ENCODE data around the gene SYNGR4. TPM values are rescaled to one million over a fixed set of nuclear protein-coding genes. Genes with fewer than 3 reads are reported as not detected.

SYNGR4 gene
- total RNA-seq, 8 experiments from 2014 or later, result 1.4 TPM; not detected in 7

DNA sequence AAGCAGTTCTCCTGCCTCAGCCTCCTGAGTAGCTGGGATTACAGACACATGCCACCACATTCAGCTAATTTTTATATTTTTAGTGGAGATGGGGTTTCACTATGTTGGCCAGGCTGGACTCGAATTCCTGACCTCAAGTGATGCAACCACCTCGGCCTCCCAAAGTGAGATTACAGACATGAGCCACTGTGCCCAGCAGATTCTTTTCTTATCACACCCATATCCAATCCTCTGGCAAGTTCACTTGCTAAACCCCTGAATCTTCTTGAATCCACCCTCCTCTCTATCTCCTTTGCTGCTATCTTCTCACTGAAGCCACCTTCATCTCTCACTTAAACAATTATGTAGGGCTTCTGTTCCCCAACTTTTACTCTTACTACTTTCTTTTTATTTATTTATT, 18.0 kb upstream of the SYNGR4 start:
- in situ Hi-C loops (cut with MboI; ENCODE audit: low pct_unique_long_range_greater_than_20kb in 2 of 9, low sequenced_read_pairs in 9 of 9, unreplicated experiment in 9 of 9), result no loop called here
- no peak for ATAC-seq (replicated peaks in 6 of 8)
- Histone ChIP-seq H3K4me3 (no peak overlapping the region), H3K4me1 (replicated peaks in 1 of 2) (peaks cover 0 to 3% of the 10 kb centered on the region in 2 donors), H3K27ac (no peak overlapping the region)
- 70 to 100% (median 88%) methylated on average over 1 to 2 of the region's 2 CpGs; no CpG with 5 or more reads in 3 of the 10 experiments for WGBS, 10 experiments

- H3K4me3 ChIP-seq, result no peak overlapping the region
- H3K4me1 ChIP-seq (replicated peaks in 1 of 2), result peaks cover 0 to 3% of the 10 kb centered on the region in 2 donors
- H3K27ac ChIP-seq, result no peak overlapping the region
- WGBS, 10 experiments, result 20 to 90% (median 69%) methylated on average over 1 to 3 of the region's 5 CpGs; no CpG with 5 or more reads in 5 of the 10 experiments
- ATAC-seq (replicated peaks in 6 of 8), result peak in 5 of 8 experiments; percentile 18 to 64 (median 29)
- in situ Hi-C loops (cut with MboI; ENCODE audit: low pct_unique_long_range_greater_than_20kb in 2 of 9, low sequenced_read_pairs in 9 of 9, unreplicated experiment in 9 of 9), result no loop called here
These were observed 16.1 kb upstream of the SYNGR4 start for GRCh38 chr19:48348045-48348444.

- 90 to 100% (median 93%) methylated on average over 2 to 5 of the region's 7 CpGs; no CpG with 5 or more reads in 4 of the 10 experiments for WGBS, 10 experiments
- Histone ChIP-seq H3K27ac (no peak overlapping the region), H3K4me3 (no peak overlapping the region), H3K4me1 (replicated peaks in 1 of 2) (peaks cover 0 to 3% of the 10 kb centered on the region in 2 donors)
- no peak for ATAC-seq (replicated peaks in 6 of 8)
- in situ Hi-C loops (cut with MboI; ENCODE audit: low pct_unique_long_range_greater_than_20kb in 2 of 9, low sequenced_read_pairs in 9 of 9, unreplicated experiment in 9 of 9), result no loop called here
These were observed 15.4 kb upstream of the SYNGR4 start for GRCh38 chr19:48348737-48349136.

DNA sequence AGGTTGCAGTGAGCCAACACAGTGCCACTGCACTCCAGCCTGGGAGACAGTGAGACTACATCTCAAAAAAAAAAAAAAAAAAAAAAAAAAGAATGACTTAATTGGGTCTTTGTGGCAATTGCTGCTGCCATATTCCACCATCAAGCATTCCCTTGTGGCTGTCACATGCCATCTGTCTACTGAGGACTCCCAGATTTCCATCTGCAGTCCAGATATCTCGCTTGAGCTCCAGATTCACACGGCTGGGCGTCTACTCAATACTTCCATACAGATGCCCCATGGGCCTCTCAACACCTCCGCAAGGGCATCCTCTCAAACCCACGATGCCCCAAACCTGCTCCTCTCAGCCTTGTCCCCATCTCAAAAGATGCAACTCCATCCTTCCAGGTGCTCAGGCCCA, 13.3 kb upstream of the SYNGR4 start:
- in situ Hi-C loops (cut with MboI; ENCODE audit: low pct_unique_long_range_greater_than_20kb in 2 of 9, low sequenced_read_pairs in 9 of 9, unreplicated experiment in 9 of 9), result no loop called here

DNA sequence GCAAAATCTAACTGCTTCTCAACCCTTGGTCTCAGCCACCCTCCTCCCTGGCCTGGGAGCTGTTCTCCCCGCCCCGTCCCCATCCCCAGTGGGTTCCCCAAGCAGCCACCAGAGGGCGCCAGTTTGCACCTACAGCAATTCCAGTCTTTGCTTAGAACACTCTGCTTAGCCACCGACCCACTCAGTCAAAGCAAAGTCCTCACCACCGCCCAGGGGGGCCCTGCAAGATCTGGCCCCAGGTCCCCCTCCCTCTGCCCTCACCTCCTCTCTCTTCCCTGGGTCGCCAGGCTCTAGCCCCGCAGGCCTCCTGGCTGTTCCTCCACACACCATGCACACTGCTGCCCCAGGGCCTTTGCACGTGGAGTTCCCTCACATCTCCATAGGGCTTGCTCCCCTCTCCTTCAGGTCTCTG, 12.8 kb upstream of the SYNGR4 start:
- WGBS, 10 experiments, result 17 to 100% (median 87%) methylated on average over 1 to 3 of the region's 8 CpGs; no CpG with 5 or more reads in 6 of the 10 experiments
- no peak overlapping the region for H3K27ac ChIP-seq
- peak in 4 of 8 experiments; percentile 34 to 98 (median 96) for ATAC-seq (replicated peaks in 6 of 8)
- H3K4me1 ChIP-seq (replicated peaks in 1 of 2), result peaks cover 4 to 16% of the 10 kb centered on the region in 2 donors
- H3K4me3 ChIP-seq, result no peak overlapping the region
- in situ Hi-C loops (cut with MboI; ENCODE audit: low pct_unique_long_range_greater_than_20kb in 2 of 9, low sequenced_read_pairs in 9 of 9, unreplicated experiment in 9 of 9), result no loop called here

More for the DNA sequence above, 13.3 kb upstream of the SYNGR4 start:
- 20 to 96% (median 50%) methylated on average over 1 to 5 of the region's 5 CpGs; no CpG with 5 or more reads in 6 of the 10 experiments for WGBS, 10 experiments
- H3K4me1 ChIP-seq (replicated peaks in 1 of 2), result peaks cover 4 to 16% of the 10 kb centered on the region in 2 donors
- peak in 1 of 8 experiments; percentile 3 for ATAC-seq (replicated peaks in 6 of 8)
- H3K4me3 ChIP-seq, result no peak overlapping the region
- no peak overlapping the region for H3K27ac ChIP-seq

DNA sequence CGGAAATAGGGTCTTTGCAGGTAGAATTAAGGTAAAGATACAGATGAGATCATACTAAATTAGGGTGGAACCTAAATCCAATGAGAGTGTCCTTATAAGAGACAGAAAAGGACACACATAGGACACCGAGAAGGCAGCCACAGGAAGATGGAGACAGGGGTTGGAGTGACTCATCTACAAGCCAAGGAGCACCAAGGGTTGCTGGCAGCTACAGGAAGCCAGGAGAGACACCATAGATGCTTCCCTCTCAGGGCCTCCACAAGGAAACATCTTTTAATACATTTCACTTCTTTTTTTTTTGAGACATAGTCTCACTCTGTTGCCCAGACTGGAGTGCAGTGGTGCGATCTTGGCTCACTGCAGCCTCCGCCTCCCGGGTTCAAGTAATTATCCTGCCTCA, 10.5 kb upstream of the SYNGR4 start:
- ATAC-seq (replicated peaks in 6 of 8), result no peak
- Histone ChIP-seq H3K4me1 (replicated peaks in 1 of 2) (peaks cover 4 to 13% of the 10 kb centered on the region in 2 donors), H3K4me3 (no peak overlapping the region), H3K27ac (no peak overlapping the region)
- in situ Hi-C loops (cut with MboI; ENCODE audit: low pct_unique_long_range_greater_than_20kb in 2 of 9, low sequenced_read_pairs in 9 of 9, unreplicated experiment in 9 of 9), result no loop called here
- WGBS, 10 experiments, result 57 to 100% (median 96%) methylated on average over 1 to 5 of the region's 5 CpGs; no CpG with 5 or more reads in 2 of the 10 experiments

DNA sequence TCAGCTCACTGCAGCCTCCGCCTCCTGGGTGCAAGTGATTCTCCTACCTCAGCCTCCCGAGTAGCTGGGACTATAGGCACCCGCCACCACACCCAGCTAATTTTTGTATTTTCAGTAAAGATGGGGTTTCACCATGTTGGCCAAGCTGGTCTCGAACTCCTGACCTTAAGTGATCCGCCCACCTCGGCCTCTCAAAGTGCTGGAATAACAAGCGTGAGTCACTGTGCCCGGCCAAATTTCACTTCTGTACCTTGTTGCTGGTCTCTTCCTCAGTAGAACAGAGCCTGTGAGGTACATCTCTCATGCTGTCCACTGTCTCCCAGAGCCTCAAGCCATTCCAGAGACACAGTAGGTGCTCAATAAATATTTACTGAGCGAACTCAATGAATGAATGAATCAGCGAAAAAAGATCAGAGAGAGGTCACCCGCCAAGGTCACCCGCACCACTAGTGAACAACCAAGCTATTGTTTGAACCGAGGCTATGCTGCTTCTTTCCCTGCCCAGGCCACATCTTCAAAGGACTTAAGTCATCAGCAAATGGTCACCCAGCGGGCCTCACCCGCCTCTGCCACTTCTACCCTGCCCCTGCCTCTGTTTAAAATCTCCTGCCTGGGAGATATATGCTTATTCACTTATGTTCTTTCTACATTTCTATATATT, 9.7 kb upstream of the SYNGR4 start:
- in situ Hi-C loops (cut with MboI; ENCODE audit: low pct_unique_long_range_greater_than_20kb in 2 of 9, low sequenced_read_pairs in 9 of 9, unreplicated experiment in 9 of 9), result no loop called here
- Histone ChIP-seq H3K4me1 (replicated peaks in 1 of 2) (peaks cover 4 to 13% of the 10 kb centered on the region in 2 donors), H3K4me3 (no peak overlapping the region), H3K27ac (no peak overlapping the region)
- peak in 5 of 8 experiments; percentile 39 to 60 (median 54) for ATAC-seq (replicated peaks in 6 of 8)
- 20 to 98% (median 53%) methylated on average over 2 to 9 of the region's 15 CpGs; no CpG with 5 or more reads in 4 of the 10 experiments for WGBS, 10 experiments

DNA sequence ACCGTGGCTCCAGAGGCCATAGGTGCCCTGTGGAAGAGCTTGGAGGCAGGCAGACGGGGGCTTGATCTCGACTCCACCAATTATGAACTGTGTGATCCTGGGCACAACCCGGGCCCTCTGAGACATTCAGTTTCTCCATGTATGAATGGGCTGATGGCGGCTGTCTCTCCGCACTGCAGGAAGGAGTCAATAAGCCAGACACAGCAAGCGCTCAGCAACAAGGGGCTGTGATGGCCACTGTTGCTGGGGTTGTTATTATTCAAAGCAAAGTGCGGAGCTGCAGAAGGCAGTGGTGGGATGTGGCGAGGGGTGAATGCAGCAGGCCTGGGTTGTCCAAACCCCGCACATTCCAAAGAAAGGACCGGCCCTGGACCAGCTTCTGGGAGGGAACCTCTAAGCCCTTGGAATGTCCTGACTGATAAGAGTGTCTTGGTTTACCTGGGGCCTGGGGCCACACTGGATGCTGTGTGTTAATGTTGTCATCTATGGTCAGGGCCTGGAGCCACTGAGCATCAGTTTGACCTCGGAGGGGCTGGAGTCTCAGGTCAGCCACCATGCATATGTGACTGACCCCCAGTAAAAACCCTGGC, 8.7 kb upstream of the SYNGR4 start:
- peak in 5 of 8 experiments; percentile 18 to 73 (median 48) for ATAC-seq (replicated peaks in 6 of 8)
- no peak overlapping the region for H3K27ac ChIP-seq
- 0 to 83% (median 47%) methylated on average over 1 to 9 of the region's 12 CpGs; no CpG with 5 or more reads in 4 of the 10 experiments for WGBS, 10 experiments
- in situ Hi-C loops (cut with MboI; ENCODE audit: low pct_unique_long_range_greater_than_20kb in 2 of 9, low sequenced_read_pairs in 9 of 9, unreplicated experiment in 9 of 9), result no loop called here
- no peak overlapping the region for H3K4me3 ChIP-seq
- peaks cover 4 to 13% of the 10 kb centered on the region in 2 donors for H3K4me1 ChIP-seq (replicated peaks in 1 of 2)

DNA sequence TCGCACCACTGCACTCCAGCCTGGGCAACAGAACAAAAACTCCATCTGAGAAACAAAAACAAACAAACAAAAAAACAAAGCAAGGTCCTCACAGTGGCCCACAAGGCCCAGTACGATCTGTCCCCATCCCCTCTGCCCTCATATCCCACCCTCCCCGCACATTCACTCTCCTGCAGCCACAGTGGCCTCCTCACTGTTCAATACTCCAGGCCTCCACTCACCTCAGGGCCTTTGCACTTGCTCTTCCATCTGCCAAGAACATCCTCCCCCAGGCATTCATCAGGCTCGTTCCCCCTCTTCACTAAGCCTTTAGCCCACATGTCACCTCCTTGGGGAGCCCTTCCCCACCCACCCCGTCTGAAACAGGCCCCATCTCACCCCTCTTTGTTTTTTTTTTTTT, 5.0 kb upstream of the SYNGR4 start:
- H3K4me1 ChIP-seq (replicated peaks in 1 of 2), result peaks cover 4 to 18% of the 10 kb centered on the region in 2 donors
- in situ Hi-C loops (cut with MboI; ENCODE audit: low pct_unique_long_range_greater_than_20kb in 2 of 9, low sequenced_read_pairs in 9 of 9, unreplicated experiment in 9 of 9), result no loop called here
- H3K27ac ChIP-seq, result no peak overlapping the region
- WGBS, 10 experiments, result 88 to 100% (median 100%) methylated on average over 1 to 3 of the region's 5 CpGs; no CpG with 5 or more reads in 7 of the 10 experiments
- no peak for ATAC-seq (replicated peaks in 6 of 8)
- no peak overlapping the region for H3K4me3 ChIP-seq

DNA sequence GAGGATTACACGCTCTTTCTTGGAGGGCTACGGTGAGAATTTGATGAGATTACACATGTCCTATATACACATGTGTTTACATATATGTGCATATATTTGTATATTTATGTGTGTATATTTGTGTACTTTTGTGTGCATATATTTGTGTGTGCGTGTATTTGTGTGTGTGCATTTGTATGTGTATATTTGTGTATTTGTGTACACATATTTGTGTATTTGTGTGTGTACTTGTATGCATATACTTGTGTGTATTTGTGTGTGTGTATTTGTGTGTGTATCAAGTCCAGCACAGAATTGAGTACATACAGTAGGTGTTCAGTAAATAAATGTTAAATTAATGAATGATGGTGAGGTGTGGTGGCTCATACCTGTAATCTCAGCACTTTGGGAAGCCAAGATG, 2.3 kb upstream of the SYNGR4 start:
- H3K27ac ChIP-seq, result no peak overlapping the region
- no peak overlapping the region for H3K4me3 ChIP-seq
- 50 to 100% (median 82%) methylated on average over 1 to 3 of the region's 3 CpGs; no CpG with 5 or more reads in 4 of the 10 experiments for WGBS, 10 experiments
- no peak for ATAC-seq (replicated peaks in 6 of 8)
- H3K4me1 ChIP-seq (replicated peaks in 1 of 2), result peaks cover 0 to 9% of the 10 kb centered on the region in 2 donors
- in situ Hi-C loops (cut with MboI; ENCODE audit: low pct_unique_long_range_greater_than_20kb in 2 of 9, low sequenced_read_pairs in 9 of 9, unreplicated experiment in 9 of 9), result no loop called here

GRCh38 chr19:48362716-48363499, 1.3 kb upstream of the SYNGR4 start:
- in situ Hi-C loops (cut with MboI; ENCODE audit: low pct_unique_long_range_greater_than_20kb in 2 of 9, low sequenced_read_pairs in 9 of 9, unreplicated experiment in 9 of 9), result no loop called here
- ATAC-seq (replicated peaks in 6 of 8), result peak; percentile 76 to 88 (median 82)
- H3K27ac ChIP-seq, result peak overlapping the region; percentile 85 to 88
- H3K4me3 ChIP-seq, result peak overlapping the region; percentile 22 to 34 (median 28)
- 17 to 100% (median 86%) methylated on average over 1 to 6 of the region's 26 CpGs; no CpG with 5 or more reads in 3 of the 10 experiments for WGBS, 10 experiments
- H3K4me1 ChIP-seq (replicated peaks in 1 of 2), result peaks cover 0 to 9% of the 10 kb centered on the region in 2 donors

DNA sequence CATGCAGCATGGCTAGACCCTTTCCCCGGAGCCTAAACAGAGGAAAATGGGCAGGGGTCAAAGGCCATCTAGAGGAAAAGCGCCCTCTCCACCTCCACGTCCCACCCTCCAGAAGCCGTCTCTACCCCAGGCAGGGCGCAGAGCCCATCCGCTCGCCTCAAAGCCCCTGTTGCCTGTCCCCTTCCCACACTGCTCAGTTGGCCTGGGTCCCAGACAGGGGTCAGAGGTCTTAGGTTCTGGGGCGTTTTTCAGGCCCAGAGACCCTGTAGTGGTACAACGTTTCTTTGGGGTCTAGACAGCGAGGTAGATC, 712 bp upstream of the SYNGR4 start:
- 0 to 20% (median 0%) methylated on average over 1 to 5 of the region's 10 CpGs; no CpG with 5 or more reads in 6 of the 10 experiments for WGBS, 10 experiments
- Histone ChIP-seq H3K4me1 (replicated peaks in 1 of 2) (peaks cover 0 to 9% of the 10 kb centered on the region in 2 donors), H3K4me3 (peak overlapping the region; percentile 22 to 34 (median 28)), H3K27ac (peak overlapping the region; percentile 85 to 88)
- in situ Hi-C loops (cut with MboI; ENCODE audit: low pct_unique_long_range_greater_than_20kb in 2 of 9, low sequenced_read_pairs in 9 of 9, unreplicated experiment in 9 of 9), result no loop called here
- peak; percentile 8 to 46 (median 30) for ATAC-seq (replicated peaks in 6 of 8)
